ENCODE measurements around the gene CACNB4.

Gene CACNB4

DNA sequence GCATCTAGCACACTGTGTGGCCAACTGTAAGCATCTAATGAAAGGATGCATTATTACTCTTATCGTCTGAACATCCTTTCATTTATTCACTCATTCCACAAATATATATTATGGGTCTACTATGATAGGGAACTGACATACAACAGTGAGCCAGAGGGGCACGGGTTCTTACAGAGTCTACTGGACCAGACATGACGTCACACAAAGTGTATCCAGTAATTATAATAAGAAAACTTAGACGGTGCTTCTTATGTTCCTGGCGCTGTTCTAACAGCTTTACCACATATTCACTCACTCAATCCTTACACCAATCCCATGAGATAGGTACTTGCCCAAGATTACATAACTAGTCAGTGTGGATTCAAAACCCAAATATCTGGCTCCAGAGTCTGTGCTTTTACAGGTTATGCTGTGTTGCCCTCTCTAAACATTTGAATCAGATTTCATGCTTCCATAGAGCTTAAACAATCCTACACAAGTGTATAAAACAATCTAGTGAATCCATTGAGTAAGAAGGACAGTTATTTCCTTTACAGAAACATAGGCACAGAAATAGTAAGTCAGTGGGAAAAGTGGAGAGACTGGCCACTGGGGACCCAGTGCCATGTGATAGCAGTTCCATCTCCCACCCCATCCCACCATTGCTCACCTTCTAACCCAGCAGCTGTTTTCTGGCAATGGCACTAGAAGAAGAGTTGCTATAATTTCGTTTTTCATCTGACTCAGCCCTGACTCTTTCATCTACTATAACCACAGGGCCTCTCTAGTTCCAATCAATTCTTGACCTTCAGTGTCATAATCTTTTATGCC, 246.4 kb downstream of the CACNB4 start:
- DNase-seq = no peak

DNA sequence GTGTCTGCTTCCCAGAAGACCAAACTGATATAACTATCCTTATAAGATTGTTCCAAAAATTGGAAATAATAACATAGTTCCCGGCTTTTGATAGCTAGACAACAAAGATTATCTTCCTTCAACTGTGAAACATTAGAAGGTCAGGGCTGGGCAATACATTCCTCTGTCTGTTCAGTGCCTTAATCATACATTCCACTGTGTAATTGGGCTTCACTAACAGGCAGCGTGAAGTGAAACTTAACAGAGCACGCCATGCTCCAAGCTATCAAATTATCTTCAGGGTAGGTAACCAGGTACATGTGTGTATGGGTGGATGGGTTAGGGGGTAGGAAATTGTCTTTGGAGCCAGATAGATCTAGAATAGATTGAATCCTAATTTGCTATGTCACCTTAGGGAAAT, 247.1 kb downstream of the CACNB4 start:
- no peak for DNase-seq

DNA sequence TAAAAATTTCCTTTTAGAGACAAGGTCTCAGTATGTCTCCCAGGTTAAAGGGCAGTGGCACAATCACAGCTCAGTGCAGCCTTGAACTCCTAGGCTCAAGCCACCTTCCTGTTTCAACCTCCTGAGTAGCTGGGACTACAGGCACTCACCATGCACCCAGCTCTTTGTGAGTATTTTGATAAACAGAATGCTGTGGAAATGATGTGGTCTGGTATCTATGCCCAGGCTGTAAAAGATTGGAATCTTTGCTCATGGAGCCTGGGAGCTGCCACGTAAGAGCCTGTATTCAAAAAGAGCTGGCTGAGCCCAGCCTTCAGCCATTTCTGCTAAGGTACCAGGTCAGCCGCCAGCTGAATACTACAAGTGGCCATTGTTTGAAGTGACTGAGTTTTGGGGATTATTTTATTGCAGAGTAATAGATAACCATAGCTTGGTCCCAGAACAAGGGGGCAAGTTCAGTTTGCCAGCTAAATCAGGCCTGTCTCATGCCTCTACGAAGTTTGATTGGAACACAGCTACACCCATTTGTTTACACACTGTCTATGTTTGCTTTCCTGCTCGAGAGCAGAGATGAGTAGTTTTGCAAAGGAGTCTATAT, 249.3 kb downstream of the CACNB4 start:
- DNase-seq = no peak

DNA sequence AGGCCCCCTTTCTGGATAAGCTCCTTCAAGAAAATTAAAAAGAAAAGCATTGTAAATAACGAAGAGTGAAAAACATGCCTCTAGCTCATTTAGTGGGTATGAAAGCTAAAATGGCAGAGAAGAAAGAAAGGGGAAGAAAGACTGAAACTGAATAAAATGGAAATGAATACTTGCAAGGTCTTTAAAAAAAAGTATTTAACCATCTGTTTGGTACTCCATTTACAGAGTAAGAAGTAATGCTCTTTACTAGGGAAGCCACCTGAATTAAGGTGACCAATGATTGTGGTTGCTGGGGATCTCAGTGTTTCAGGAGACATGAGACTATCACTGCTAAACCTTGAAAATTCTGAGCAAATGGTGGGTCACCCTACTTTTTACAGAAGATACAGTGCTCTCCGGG, 253.0 kb downstream of the CACNB4 start:
- DNase-seq = no peak

DNA sequence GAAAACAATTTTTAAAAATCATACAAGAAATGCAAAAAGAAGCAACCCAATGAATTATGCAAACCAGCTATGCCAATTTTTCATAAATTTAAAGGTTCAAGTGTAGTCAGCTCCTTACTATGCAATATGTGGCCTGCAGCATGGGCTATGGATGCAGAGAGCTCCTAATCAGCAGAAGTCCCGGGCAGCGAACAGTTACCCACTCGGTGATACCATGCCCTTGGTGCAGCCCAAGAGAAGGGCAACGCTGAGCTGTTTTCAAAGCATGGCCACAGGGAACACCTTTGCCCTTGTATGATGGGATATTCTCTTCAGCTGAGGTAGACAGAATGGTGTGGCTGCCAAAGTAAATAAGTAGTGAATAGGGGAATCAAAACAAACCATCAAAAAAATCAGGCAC, 253.4 kb downstream of the CACNB4 start:
- DNase-seq = no peak

DNA sequence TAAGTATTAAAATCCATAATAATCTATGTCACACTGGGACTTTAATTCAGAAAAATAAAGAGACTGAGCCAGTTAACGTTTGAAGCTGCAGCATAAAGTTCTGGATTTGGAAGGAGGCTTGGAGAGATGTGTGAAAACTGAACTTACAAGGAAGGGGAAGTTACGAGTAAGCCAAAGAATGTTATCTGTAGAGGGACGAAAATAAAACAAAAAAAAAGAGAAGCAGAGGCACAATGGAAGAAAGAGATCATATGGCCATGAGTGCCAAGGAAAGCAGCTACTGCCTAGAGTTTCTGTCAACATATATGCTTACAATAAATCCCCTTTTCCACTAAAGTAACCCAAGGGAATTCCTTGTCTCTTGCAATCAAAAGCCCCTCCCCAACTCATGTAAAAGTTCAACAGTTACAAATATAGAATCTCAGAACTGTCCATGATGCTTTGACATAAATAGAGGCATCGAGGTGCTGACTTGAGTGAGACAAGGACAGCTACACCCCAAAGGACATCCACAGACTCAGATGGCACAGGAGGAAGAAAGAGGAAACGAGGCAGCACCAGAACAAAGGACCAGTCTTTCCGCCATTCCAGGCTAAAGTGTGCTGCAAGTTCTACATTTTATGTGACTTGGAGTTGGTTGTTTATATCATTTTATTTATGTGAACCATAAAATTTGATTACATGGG, 254.5 kb downstream of the CACNB4 start:
- DNase-seq = no peak

DNA sequence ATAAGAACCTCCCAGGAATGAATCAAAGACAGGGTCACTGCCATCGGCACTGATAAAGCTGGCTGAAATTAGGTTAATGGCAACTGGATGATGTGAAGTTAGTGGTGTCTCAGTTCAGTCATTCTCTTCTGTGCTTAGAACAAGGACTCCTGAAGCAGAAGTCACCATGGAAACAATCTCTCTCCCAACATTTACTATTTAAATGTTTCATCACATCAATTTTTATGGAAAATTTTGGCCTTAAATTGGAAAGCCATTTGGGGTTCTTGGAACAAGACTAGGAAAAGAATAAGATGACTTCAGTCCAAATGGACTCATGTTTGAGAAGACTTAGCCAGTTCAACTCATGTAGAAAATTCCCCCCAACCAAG, 255.2 kb downstream of the CACNB4 start:
- DNase-seq = no peak

DNA sequence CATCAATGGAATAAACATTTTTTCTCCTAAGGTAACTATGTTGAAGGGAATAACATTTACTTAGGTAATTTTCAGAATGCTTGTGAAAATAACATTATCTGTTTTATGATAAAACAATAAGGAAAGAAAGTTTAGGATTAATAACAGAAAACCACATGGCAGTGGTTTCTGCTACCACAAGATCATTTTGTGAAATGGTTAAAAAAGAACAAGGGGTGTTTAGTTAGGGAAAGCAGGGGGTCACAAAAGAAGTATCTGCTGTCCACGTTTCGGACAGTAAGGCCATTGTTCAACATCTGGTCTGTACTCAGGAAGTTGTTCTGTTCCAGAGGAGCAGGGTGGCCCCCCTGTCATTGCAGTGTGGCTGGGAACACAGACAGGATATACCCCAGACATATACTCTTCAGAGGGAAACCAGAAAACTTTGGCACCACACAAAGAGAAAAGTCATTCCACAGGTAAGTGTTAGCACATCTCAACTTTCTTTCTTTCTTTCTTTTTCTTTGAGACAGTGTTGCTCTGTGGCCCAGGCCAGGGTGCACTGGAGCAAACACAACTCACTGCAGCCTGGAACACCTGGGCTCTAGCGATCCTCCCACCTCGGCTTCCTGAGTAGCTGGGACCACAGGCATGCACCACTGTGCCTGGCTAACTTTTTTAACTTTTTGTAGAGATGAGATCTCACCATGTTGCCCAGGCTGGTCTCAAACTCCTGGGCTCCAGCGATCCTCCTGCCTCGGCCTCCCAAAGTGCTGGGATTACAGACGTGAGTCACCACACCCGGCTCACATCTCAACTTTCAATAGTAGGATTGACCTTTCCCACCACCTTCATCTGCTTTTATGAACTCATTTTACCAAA, 255.8 kb downstream of the CACNB4 start:
- DNase-seq = no peak

DNA sequence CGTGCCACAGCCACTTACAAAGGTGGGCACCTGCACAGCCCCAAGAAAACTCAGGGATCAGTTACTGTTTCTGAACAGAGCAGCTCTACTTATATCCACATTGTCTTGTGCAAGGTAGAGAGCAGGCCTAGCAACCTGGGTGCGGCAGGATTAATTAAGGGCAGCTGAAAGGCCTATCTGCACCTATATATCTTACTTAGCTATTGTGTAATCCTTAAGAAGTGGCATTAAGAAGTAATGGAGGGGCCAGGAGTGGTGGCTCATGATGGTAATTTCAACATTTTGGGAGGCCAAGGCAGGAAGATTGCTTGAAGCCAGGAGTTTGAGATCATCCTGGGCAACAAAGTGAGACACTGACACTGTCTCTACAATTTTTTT, 257.8 kb downstream of the CACNB4 start:
- DNase-seq = no peak

DNA sequence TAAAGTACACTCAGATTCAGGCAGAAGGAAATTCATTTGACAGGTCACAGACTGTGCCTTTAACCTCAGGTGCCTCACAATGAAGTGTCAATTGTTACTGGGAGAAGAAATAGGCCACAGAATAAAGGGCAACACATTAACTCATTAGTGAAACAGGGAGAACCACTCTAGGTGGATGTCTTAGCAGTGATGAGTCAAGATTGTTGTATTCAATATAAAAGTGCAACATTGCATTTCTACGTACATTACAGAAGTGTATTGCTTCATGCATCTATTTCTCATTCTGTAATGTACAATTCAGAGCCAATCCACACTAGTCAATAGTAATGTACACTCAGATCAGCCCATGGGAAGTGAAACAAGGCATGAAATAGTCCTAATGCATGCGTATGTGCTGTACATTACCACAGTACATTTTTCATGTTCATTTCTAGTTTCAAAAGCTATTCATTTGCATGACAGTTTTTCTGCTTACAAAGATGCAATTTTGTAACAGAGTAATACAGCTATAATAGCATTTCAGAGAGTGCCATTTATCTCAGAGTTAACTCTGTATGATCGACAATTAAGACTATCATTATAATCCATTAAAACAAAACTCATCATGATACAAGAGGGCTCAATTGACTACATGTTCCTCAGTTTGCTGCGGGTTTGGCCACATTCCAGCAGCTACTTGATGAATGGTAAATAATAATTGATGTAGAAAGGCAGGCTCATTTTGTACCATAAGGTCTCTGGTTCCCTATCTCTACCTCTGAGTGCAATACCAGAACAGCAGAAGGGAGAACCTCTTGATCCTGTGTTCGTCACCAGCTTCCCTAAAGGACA, 258.4 kb downstream of the CACNB4 start:
- DNase-seq = no peak

DNA sequence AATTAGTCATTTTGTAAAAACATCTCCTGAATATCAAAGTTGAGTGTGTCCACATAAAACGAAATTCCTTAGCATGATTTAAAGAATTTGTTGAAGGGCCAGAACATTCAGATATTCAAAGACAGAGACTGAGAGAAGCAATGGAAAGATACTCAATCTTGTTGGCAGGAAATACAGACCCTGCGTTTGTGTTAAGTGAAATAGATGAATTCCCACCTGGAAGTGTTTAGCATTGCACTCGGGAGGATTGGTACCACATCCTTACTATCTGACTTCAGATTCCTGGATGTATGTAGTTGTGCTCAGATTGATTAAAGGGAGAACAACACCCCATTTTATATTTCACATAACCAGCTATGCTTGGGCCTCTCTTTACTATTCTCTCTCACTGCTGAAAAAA, 260.9 kb downstream of the CACNB4 start:
- DNase-seq = no peak

DNA sequence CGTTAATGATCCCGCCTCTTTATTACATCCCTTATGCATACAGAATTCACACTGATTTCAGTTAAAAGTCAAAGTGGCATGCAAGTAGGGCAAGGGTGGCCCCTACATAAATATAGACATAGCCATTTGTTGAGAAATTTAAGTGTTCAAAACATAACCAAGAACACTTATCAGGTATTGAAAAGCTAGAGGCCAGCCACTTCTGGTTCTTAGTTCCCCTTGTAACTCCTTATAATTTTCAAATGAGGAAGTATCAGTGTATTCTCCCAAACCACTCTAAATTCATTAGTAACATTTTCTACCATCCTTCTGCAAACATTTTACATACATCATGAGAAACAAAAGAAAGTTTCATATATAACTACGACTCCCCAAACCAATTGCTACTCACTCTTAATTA, 264.9 kb downstream of the CACNB4 start:
- no peak for DNase-seq

DNA sequence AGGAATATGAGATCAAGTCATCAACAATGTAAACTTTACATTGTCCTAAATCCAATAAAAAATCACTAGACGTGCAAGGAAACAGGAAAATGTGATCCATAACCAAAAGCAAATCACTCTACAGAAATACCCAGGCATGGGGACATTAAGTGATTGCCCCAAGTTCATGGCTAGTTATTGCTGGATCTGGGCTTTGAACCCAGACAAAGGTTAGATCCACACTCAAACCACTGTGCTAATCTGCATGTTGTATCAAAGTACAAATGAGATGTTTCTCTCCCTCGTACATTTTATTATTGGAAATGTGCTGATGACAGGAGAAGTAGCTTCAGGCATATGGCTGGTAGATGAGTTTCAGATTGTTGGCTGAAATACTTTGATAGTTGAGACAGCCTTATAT, 267.9 kb downstream of the CACNB4 start:
- DNase-seq = no peak

DNA sequence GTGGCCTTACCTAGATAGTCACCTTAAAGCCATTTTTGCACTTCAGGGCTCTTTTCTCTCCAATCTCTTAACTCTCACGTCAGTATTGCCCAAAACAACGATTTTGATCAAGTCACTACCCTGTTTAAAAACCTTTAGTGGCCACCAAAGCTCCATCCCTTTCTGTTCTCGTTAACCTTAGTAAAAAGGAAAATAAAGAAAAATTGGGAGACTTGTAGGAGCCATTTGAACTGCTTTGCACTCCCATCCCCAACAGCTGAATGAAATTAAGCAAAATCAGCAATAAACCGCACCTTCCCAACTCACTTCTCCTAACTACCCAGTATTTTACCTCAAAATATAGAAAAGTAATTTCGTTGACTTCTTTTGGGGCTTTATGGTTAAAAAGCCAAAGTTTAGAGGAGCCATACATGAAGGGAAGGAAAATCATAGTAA, 269.9 kb downstream of the CACNB4 start:
- no peak for DNase-seq

DNA sequence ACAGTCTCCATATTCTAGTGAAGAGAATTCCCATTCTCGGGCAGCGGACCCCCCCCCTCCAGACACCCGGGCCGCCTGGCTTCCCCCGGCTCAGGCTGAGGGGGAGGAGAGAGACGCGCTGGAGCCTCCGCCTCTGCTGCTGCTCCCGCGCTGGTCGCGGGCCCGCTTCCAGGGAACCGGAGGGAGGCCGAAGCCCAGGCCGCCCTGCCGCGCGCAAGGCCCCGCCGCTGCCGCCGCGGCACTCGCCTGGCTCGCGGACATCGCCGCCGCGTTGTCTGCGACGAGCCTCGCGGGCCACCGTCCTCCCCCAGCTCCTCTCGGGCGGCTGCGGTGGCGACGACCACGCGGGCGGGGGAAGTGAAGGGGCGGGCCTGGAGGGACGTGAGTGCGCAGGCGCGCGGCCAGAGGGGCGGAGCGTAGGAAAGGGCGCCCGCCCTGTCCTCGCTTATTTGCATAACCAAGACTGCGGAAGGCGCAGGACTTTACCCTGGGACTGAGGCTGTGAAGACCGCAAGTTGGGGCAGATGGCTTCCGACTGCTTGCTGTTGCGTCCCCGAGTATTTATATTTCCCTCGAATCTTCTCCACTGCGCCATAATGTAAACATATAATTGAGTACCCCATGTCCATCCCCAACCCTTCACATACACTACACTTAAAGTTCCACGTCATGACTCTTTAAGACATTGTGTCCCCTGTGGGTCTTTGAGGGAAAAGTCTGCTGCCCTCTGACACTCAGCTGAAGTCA, 270.5 kb downstream of the CACNB4 start, which contains the start of gene ARL5A:
Gene ARL5A (minus strand): TSS at position 279 of the 747 bp plus-strand sequence. CDS start 245 bp downstream, at position 34.
- peak; percentile 30 to 96 (median 92) for DNase-seq

DNA sequence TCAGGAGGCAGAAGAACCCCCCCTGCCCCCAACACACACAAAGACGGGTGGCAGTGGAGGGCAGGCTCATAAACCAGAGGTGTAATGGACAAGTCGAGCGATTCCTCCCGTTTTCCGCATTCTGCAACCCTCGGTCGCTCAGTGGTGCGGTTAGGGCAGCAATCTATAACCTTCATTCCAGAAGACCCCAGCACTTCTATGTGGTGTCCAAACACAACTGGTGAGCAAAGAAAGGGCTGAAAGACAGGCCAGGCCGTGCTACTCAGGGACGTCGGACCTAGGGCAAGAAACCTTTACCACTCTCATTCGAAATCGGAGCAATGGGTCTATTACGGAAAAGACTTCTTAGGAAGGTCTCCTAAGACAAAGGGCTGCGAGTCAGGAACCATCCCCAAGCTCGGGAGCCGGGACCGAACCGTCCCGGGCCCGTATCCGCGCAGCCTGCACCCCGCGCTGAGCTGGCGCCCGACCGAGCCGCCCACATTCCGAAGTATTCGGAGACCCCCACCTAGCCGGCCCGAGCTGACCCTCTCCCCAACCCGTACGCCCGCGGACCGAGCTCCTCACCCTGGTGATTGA, 271.2 kb downstream of the CACNB4 start:
- peak in 7 of 14 donors; percentile 36 to 59 (median 48) for DNase-seq

DNA sequence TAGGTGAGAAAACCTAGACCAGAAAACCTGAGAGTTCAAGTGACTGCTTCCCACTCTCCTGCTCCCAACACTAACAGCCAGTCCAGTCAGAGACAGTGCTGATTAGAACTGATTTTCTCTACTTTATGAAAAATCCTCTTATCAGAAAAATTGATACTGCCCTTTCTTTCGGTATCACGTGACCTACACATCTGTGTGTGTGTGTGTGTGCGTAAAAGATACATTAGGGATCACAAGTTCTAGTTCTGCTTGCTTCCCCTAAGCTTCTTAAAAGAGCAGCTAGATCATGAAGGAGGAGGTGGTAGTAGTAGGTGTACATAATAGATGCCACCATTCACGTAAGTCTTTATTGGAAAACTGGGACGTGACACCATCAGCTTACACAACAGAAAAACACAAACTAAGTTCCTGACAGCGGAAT, 272.1 kb downstream of the CACNB4 start:
- DNase-seq = peak in 1 of 14 donors; percentile 42

DNA sequence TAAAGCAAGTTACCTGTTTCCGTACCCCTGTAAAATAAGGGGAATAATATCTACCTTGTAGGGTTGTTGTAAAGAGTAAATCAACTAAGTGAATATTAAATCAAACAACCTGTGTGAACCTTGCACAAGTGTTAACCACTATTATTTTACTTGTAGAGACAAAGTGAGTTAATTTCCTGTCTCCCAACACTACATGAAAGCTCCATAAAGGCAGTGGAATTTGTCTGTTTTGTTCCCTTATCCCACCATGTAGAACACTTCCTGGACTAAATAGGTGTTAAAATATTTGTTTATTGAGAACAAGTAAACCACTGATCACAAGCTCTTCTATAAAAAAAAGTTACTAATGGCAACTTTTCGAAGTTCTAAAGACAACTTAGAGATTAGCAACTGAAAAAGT, 274.0 kb downstream of the CACNB4 start:
- DNase-seq = no peak

DNA sequence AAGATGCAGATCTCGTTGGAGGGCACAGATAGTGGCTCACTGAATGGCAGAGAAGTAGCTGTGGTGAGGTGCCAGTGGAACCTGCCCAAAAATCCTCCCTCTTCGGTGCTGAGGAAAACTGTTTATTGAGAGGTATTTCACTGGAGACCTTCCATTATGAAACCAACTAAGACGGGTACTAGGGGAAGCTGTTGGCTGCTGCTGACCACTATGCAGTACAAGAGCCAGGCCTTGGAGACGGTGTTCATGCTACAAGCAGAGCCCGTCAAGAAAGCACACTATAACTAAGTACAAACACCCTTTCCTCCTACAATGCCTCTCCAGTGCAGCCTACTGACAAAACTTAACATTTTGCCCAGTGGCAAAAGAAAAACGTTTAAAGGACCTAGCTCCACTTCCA, 275.2 kb downstream of the CACNB4 start:
- peak in 6 of 14 donors; percentile 6 to 58 (median 14) for DNase-seq

DNA sequence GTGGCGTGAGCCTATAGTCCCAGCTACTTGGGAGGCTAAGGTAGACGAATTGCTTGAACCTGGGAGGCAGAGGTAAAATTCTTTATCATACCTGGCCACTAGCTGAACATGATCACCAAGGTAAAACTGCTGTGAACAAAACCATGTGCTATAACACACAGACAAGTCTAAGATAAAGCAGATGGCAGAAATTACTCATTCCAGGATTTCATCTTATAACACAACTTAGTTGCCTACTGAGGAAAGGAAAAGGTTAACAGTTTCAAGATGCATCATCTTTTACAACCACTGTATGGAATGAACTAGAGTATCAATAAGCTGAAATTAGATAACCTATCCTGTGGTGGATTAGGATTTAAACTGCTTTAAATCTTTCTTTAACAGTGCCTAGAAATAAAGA, 278.9 kb downstream of the CACNB4 start:
- no peak for DNase-seq

DNA sequence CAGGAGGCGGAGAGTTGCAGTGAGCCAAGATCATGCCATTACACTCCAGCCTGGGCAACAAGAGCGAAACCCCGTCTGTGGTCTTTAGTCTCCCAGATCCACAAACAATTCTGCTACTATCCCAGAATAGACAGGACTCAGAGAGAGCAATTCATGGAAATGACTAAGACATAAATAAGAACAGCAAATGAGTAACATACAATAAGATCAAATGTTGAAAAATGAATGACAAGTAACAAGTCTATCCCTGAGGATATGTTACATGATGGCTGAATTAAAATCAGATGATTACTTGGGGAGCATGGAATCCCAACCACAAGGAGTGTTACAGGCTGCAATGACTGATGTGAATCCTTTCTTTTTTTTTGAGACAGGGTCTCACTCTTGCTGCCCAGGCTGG, 280.9 kb downstream of the CACNB4 start:
- DNase-seq = no peak
